SH-SY5Y (cell line): ENCODE data around the gene PLEKHG5.

ENCODE experiments used
- GATA2 ChIP-seq: IDR thresholded peaks from 2 replicates; pipeline ENCODE4 v1.6.1; 2011; ENCODE audit warnings: mild to moderate bottlenecking, low read depth, low read length
- GATA3 ChIP-seq: IDR thresholded peaks from 2 replicates; pipeline ENCODE4 v1.6.1; 2011; ENCODE audit warnings: low read depth, mild to moderate bottlenecking, low read length, moderate library complexity

- TF ChIP-seq GATA2 (peak; percentile 96), GATA3 (no peak)
Measured at GRCh38 chr1:6495041-6495441, 3.6 kb upstream of the PLEKHG5 start.
